ENCODE measurements around the gene MRPS30. TPM values are rescaled to one million over a fixed set of nuclear protein-coding genes. Genes with fewer than 3 reads are reported as not detected.
"Not testable (repeated sequence)": the region's sequence is repeated elsewhere in the genome, so short reads cannot be mapped to it uniquely, and the experiment has no call there.

Gene MRPS30
- total and polyA plus RNA-seq, 9 donors, result 18.2 to 55.7 (median 47.2) TPM

- H3K4me3 ChIP-seq, result no peak overlapping the region
- DNase-seq, result no peak
- no peaks in the 10 kb centered on the region for H3K4me1 ChIP-seq (ENCODE audit: insufficient read depth)
- WGBS, 3 donors, result 94 to 95% (median 94%) methylated on average over 4 of the region's 4 CpGs
- no peaks in the 10 kb centered on the region for H3K36me3 ChIP-seq
- H3K27me3 ChIP-seq, result no peaks in the 10 kb centered on the region
- TF ChIP-seq CTCF (IDR thresholded peaks at IDR 0.05) (no peak), POLR2A (IDR thresholded peaks at IDR 0.05) (no peak), EP300 (IDR thresholded peaks at IDR 0.05) (no peak)
- no peaks in the 10 kb centered on the region for H3K9me3 ChIP-seq
- intact Hi-C loops (cut with DNase I), result no loop called here
- no peak overlapping the region for H3K27ac ChIP-seq
Observed at GRCh38 chr5:44783634-44784315, 25.0 kb upstream of the MRPS30 start.

DNA sequence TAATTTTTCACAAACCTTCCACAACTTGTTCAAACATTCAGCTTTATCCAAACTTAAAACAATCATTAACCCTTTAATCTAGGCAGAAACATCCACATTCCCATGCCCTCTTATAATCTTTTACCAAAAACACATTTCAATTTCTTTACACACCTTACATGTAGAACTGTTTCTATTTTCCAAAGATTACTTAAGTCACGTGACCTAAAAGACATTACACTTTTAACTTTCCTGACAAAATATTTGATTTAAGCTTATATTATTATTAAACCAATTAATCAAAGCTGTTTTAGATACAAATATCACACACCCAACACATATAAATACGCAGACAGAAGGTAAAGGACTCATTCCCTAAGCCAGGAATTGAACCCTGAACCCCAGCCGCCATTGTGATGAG, 21.0 kb upstream of the MRPS30 start:
- 73 to 96% (median 94%) methylated on average over 3 of the region's 3 CpGs for WGBS, 3 donors
- DNase-seq, result no peak
- TF ChIP-seq CTCF (IDR thresholded peaks at IDR 0.05) (no peak), EP300 (IDR thresholded peaks at IDR 0.05) (no peak), POLR2A (IDR thresholded peaks at IDR 0.05) (no peak)
- intact Hi-C loops (cut with DNase I), result no loop called here
- H3K36me3 ChIP-seq, result no peaks in the 10 kb centered on the region
- no peak overlapping the region for H3K4me3 ChIP-seq
- no peaks in the 10 kb centered on the region for H3K4me1 ChIP-seq (ENCODE audit: insufficient read depth)
- no peaks in the 10 kb centered on the region for H3K27me3 ChIP-seq
- H3K9me3 ChIP-seq, result no peaks in the 10 kb centered on the region
- H3K27ac ChIP-seq, result no peak overlapping the region

DNA sequence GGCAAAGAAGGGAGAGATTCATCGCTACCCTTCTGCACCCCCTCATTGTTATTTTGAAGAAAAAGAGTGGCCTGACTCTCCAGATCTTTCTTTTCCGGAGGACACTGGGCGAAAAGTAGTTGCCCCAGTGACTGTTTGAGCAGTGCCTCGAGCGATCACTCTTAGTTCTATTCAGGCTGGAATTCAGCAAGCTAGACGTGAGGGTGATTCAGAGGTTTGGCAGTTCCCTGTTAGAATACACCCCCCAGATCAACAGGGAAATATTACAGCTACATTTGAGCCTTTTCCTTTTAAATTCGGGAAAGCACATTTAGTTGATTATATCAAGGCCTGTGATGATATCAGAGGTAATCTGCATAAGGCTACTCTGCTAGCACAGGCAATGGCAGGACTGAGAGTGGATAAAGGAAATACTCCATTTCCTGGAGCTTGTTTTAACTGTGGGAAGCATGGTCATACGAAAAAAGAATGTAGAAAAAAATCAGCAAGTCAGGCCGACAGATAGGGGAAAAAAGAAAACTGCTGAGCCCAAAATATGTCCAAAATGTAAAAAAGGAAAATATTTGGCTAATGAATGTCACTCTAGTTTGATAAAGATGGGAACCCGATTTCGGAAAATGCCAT, 19.3 kb upstream of the MRPS30 start:
- H3K27me3 ChIP-seq; H3K4me3 ChIP-seq; intact Hi-C loops (cut with DNase I); H3K27ac ChIP-seq; H3K9me3 ChIP-seq; H3K4me1 ChIP-seq (ENCODE audit: insufficient read depth); H3K36me3 ChIP-seq; DNase-seq: not testable (repeated sequence)
- WGBS, 3 donors, result 85 to 89% (median 86%) methylated on average over 11 of the region's 11 CpGs

DNA sequence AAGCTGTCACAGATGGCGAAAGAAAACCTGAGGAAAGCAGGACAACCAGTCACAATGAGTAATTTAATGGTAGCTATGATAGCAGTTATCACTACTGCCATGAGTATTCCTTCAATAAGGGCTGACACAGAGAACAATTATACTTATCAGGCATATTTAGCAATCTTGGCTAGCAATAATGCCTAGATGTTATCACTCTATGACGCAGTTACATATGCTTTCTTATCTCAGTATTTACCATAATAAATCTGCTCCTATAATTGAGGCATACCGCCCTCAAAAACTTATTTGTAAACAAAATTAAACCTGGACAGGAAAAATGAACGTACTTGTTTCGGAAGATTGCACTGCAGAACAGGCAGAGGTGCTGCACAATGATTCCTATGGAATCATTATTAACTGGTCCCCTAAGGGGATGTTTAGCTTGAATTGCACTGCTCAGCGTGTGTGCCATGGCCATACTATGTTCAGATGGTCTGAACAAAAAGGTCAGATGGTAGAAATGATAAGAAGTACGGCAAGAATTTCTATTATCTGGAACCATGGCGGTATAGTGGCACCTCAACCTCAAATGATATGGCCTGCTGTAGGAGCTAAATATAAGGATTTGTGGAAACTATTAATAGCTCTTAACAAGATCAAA, 16.6 kb upstream of the MRPS30 start:
- H3K4me3 ChIP-seq; H3K27ac ChIP-seq; H3K9me3 ChIP-seq; H3K4me1 ChIP-seq (ENCODE audit: insufficient read depth); H3K27me3 ChIP-seq; H3K36me3 ChIP-seq; DNase-seq; intact Hi-C loops (cut with DNase I): not testable (repeated sequence)
- WGBS, 3 donors, result 93 to 97% (median 95%) methylated on average over 8 of the region's 8 CpGs

GRCh38 chr5:44794371-44794770, 14.4 kb upstream of the MRPS30 start:
- H3K4me3 ChIP-seq, result no peak overlapping the region
- no peak for DNase-seq
- H3K4me1 ChIP-seq (ENCODE audit: insufficient read depth), result no peaks in the 10 kb centered on the region
- no peaks in the 10 kb centered on the region for H3K9me3 ChIP-seq
- no peaks in the 10 kb centered on the region for H3K36me3 ChIP-seq
- 90 to 100% (median 97%) methylated on average over 1 of the region's 1 CpG for WGBS, 3 donors
- no peak overlapping the region for H3K27ac ChIP-seq
- no peaks in the 10 kb centered on the region for H3K27me3 ChIP-seq
- TF ChIP-seq POLR2A (IDR thresholded peaks at IDR 0.05) (no peak), EP300 (IDR thresholded peaks at IDR 0.05) (no peak), CTCF (IDR thresholded peaks at IDR 0.05) (no peak)
- intact Hi-C loops (cut with DNase I), result no loop called here

Data from ovary (tissue), 9 donors.